KOPT-K1 (cell line): Measurements from ENCODE around the gene COA3.
A peak's percentile ranks its signal among the peaks of the same experiment; 100 is the strongest.
"Not testable (repeated sequence)": the region's sequence is repeated elsewhere in the genome, so short reads cannot be mapped to it uniquely, and the experiment has no call there.

Experiments
- H3K27ac ChIP-seq: fragments of 200-600 bp; sonication (generic); 2 replicates; pipeline ENCODE4 v1.5.1; 2016; ENCODE audit warnings: antibody characterized with exemption, mild to moderate bottlenecking, low read depth, low read length; ENCODE audit not compliant: poor library complexity, severe bottlenecking
- H3K36me3 ChIP-seq: fragments of 200-600 bp; sonication (generic); 2 replicates; pipeline ENCODE4 v1.5.1; 2017; ENCODE audit warnings: antibody characterized with exemption, mild to moderate bottlenecking, low read length, moderate library complexity; ENCODE audit not compliant: insufficient read depth
- H3K9me3 ChIP-seq: fragments of 200-600 bp; sonication (generic); 2 replicates; pipeline ENCODE4 v1.5.1; 2017; ENCODE audit warnings: antibody characterized with exemption, low read length, mild to moderate bottlenecking; ENCODE audit not compliant: insufficient read depth, poor library complexity, severe bottlenecking

Gene COA3

DNA sequence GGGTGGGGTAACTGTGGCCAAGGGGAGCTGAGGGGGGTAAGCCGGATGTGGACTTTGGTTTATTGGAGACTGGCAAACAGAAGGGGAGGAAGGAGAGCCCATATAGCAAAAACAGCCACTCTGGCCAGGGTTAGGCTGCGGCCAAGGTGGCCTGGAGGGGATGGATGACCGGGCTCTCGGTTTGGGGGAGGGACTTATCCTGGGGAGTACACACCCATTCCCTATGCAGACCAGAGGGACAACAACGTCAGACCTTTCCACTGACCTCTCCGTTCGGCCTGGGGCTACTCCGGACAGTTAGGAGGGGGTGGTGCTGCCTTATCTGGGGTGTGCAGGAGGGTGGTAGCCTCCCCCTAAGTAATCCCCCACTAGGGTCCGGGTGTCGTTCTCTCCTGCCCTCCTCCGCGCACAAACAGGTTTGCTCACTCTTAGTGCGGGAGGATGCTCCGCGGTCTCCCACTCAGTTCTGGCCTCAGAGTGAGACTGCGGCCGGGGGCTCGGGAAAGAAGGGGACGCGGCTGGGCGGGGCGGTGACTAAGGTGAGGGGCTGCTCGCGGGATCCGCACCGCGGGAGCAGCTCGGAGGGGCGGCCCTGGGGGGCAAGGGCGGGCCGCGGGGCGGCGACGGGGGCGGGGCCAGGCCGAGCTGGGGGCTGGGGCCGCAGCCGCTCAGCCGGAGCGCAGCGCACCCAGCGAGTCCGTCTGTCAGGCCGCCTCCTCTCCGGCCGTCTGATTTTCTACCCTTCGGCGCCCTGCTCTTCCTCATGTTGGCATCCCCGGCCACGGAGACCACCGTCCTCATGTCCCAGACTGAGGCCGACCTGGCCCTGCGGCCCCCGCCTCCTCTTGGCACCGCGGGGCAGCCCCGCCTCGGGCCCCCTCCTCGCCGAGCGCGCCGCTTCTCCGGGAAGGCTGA, 18.3 kb downstream of the COA3 start, which contains the start of gene WNK4:
WNK4 (plus strand) TSS at position 675 of the 915 bp plus-strand sequence; CDS start at position 764, 89 bp downstream.
- no peaks in the 10 kb centered on the region for H3K9me3 ChIP-seq
- H3K27ac ChIP-seq = no peak within 1 kb of the TSS
- peaks cover 60% of the 10 kb centered on the region for H3K36me3 ChIP-seq

DNA sequence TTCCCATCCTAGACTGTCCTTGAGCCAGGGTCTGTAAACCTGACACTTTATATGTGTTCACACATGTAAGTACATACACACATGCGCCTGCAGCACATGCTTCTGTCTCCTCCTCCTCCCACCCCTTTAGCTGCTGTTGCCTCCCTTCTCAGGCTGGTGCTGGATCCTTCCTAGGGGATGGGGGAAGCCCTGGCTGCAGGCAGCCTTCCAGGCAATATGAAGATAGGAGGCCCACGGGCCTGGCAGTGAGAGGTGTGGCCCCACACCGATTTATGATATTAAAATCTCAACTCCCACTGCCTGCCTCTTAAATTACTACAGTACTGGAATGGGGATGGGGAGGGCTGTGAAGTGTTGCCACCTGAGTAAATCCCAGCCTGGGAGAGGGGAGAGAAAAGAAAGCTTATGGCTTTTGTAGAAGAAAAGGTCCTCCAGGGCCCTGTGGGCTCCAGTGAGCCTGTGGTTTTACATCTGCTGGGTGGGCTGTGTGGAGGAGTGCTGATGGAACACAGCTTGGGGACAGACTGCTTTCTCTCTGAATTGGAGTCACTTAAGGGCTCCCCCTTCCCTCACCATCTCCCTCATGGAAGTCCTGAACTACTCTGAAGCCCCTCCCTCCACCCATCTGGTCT, 19.1 kb downstream of the COA3 start:
- H3K27ac ChIP-seq = no peak overlapping the region
- no peaks in the 10 kb centered on the region for H3K9me3 ChIP-seq
- peaks cover 64% of the 10 kb centered on the region for H3K36me3 ChIP-seq

DNA sequence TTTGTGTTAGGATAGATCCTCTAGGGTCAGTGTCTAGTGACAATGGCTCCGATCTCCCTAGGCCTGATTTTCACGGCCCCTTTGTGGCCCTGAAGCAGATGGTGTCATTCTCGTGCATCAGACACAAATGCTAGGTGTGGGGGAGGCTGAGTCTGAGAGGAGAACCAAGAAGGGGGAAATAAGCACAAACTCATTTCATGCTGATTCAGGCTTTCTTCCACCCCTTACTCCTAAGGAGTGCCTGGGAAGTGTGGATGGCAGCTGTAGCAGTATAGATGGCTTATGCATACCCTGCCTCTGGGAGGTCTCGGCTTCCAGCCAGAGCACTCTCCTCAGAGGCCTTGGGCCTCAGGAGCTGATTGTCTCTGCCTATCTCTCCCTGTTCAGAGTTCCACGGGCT, 19.9 kb downstream of the COA3 start:
- Histone ChIP-seq H3K36me3 (peaks cover 64% of the 10 kb centered on the region), H3K9me3 (no peaks in the 10 kb centered on the region), H3K27ac (no peak overlapping the region)

DNA sequence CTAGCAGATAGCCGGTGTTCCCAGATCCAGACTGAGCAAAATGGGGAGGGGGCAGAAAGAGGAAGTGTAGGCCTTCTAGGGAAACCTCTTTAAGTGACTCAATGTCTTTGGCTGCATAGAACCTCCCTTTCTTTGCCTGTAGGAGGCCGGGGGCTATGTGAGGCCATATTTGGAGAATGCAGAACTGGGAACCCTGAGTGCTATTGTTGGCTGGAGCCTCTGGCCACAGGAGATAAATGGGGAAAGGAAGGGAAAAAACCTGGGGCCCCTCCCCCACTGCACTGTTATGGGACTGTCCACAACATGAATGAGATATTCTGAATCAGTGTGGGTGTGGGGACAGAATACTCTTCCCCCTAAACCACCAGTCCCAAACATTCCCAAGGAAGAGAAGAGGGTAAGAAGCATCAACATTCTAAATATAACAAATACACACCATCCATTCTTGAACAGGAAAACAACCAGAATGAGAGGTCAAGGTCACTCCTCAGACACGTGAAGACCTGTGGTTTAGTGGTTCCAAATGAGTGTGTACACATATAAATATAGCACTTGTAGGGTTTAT, 22.9 kb downstream of the COA3 start:
- Histone ChIP-seq H3K27ac (no peak overlapping the region), H3K9me3 (no peaks in the 10 kb centered on the region), H3K36me3 (peaks cover 54% of the 10 kb centered on the region)

DNA sequence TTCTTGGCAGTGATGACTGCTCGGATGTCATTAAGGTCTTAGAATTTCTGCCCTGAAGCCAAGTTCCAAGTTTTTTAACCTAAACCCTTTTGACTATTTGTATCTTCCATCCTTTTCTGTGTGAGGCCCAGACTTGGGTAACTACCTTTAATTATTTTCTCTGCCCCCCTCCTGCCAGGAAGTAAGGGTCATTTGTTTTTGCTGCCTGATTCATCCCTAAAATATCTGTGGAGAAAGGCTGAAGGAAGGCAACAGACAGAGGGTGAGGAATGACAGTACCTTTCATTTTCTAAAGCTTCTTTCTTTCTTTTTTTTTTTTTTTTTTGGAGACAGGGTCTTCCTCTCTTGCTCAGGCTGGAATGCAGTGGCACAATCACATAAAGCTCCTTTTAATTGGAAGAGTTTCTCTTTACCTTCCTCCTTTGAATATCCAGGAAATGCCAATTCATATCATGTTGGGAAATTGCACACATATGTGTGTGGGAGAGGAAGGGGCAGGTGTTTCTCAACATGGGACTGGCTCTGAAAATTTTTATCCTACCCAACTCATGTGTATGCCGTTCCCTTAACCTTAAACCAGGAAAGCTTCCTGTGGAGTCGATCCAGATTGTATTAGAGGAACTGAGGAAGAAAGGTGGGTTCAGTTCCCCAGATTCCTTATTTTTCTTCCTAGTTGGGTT, 24.3 kb downstream of the COA3 start:
- no peaks in the 10 kb centered on the region for H3K9me3 ChIP-seq
- peaks cover 43% of the 10 kb centered on the region for H3K36me3 ChIP-seq
- peak overlapping the region; percentile 77 for H3K27ac ChIP-seq

DNA sequence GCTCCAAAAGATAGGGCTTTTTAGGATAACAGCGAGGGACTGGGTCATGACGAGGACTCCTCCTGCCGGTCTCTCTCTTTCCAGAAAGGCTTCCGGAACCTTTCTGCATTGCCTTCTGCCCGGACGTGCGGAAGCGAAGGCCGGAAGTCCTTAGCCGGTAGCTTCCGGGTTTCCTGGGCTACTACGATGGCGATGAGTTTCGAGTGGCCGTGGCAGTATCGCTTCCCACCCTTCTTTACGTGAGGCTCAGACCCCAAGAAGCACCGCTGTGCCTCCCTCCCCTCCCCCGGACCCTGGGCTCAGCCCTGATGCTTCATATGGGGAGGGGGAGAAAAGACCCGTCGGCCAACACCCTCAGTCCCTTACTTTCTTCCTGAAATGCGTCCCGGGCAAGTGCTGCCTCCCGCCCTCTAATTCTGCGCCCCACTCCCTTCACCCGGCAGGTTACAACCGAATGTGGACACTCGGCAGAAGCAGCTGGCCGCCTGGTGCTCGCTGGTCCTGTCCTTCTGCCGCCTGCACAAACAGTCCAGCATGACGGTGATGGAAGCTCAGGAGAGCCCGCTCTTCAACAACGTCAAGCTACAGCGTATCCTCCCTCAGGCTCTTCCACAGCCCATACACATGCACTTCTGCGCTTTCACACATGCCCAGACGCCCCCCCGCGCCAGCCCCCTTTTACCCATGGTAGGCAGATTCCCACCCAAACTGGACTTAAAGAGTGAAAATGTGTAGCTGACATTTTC, 25.0 kb downstream of the COA3 start, which contains the start of gene VPS25:
VPS25 (plus strand) TSS at position 160 of the 746 bp plus-strand sequence; CDS start at position 187, 27 bp downstream.
- Histone ChIP-seq H3K9me3 (no peaks in the 10 kb centered on the region), H3K27ac (peak within 1 kb of the TSS; percentile 77), H3K36me3 (peaks cover 36% of the 10 kb centered on the region)

DNA sequence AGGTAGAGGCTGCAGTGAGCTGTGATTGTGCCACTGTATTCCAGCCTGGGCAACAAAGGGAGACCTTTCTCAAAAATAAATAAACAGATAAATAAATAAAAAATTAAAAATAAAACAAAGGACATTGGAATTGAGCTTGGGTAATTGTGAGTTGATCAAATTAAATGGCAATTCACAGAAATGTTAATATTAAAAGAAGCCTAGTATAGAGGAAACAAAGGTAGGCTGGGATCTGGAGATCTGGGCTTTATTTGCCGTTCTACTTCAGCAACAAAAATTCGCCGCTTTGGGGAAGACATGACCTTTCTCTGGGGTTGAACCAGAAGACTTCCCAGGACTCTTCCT, 25.6 kb downstream of the COA3 start:
- Histone ChIP-seq H3K9me3 (no peaks in the 10 kb centered on the region), H3K27ac (peak overlapping the region; percentile 77), H3K36me3 (peaks cover 30% of the 10 kb centered on the region)

DNA sequence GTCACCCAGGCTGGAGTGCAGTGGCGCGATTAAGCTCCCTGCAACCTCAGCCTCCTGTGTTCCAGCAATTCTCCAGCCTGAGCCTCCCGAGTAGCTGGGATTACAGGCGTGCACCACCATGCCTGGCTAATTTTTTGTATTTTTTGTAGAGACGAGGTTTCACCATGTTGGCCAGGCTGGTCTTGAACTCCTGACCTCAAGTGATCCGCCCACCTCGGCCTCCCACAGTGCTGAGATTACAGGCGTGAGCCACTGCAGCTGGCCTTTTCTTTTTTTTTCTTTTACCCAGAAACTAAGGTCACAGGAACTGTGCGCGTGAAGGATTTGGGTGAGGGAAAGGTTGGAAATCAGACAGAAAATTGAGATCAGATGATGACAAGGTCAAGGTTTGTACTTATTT, 28.5 kb downstream of the COA3 start:
- H3K36me3 ChIP-seq, H3K27ac ChIP-seq, H3K9me3 ChIP-seq: not testable (repeated sequence)

DNA sequence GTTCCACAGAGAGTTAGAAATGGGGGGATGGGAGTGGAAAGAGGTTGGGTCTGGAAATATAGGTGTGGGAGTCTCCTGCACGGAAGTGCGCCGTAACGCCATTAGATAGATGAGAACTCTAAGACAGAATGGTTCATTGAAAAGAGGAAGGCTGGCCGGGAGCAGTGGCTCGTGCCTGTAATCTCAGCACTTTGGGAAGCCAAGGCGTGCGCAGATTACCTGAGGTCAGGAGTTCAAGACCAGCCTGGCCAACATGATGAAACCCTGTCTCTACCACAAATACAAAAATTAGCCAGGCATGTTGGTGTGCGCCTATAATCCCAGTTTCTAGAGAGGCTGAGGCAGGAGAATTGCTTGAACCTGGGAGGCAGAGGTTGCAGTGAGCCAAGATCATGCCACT, 30.5 kb downstream of the COA3 start:
- not testable (repeated sequence) for H3K9me3 ChIP-seq, H3K27ac ChIP-seq, H3K36me3 ChIP-seq

DNA sequence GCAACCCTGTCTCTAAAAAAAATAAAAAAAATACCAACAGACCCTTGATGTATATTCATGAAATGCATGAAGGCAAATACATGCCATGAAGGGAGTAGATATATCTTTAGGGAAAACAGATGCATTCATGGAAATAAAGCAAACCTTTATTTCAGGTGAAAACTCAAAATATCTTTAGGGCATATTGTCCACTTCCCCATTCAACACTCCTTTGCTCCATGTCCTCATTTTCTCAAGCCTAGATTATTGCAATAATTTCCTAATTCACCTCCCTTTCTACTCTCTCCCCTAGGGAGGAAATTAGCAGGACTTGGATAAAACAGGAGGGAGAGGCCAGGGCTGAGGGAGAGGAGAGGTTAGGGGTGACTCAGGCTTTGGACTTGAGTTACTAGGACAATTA, 31.0 kb downstream of the COA3 start:
- H3K36me3 ChIP-seq = no peaks in the 10 kb centered on the region
- no peaks in the 10 kb centered on the region for H3K9me3 ChIP-seq
- H3K27ac ChIP-seq = no peak overlapping the region

DNA sequence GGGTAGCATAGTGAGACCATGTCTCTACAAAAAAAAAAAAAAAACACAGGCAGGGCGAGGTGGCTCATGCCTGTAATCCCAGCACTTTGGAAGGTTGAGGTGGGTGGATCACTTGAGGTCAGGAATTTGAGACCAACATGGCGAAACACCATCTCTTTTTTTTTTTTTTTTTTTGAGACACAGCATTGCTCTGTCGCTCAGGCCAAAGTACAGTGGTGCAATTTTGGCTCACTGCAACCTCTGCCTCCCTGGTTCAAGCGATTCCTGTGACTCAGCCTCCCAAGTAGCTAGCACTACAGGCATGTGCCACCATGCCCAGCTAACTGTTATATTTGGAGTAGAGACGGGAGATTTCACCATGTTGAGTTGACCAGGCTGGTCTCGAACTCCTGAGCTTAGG, 32.4 kb downstream of the COA3 start:
- no peaks in the 10 kb centered on the region for H3K9me3 ChIP-seq
- no peak overlapping the region for H3K27ac ChIP-seq
- H3K36me3 ChIP-seq = no peaks in the 10 kb centered on the region

DNA sequence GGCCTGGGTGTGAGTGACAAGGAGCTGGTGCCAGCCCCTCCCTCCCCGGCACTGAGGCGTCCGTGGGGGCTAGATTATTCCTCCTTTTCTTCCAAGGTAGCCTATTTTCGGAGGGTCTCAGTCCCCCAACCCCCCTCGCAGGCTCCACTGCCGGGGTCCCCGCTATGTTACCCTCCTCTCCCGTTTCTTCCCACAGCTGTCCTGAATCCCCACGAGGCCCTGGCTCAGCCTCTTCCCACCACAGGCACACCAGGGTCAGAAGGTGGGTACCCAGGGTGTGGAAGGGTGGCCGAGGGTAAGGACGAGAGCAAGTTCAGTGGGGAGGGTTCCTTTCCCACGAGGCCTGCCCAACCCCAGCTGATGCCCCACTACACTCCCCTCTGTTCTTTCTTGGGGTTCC, 36.9 kb downstream of the COA3 start:
- Histone ChIP-seq H3K27ac (no peak overlapping the region), H3K36me3 (no peaks in the 10 kb centered on the region), H3K9me3 (no peaks in the 10 kb centered on the region)

DNA sequence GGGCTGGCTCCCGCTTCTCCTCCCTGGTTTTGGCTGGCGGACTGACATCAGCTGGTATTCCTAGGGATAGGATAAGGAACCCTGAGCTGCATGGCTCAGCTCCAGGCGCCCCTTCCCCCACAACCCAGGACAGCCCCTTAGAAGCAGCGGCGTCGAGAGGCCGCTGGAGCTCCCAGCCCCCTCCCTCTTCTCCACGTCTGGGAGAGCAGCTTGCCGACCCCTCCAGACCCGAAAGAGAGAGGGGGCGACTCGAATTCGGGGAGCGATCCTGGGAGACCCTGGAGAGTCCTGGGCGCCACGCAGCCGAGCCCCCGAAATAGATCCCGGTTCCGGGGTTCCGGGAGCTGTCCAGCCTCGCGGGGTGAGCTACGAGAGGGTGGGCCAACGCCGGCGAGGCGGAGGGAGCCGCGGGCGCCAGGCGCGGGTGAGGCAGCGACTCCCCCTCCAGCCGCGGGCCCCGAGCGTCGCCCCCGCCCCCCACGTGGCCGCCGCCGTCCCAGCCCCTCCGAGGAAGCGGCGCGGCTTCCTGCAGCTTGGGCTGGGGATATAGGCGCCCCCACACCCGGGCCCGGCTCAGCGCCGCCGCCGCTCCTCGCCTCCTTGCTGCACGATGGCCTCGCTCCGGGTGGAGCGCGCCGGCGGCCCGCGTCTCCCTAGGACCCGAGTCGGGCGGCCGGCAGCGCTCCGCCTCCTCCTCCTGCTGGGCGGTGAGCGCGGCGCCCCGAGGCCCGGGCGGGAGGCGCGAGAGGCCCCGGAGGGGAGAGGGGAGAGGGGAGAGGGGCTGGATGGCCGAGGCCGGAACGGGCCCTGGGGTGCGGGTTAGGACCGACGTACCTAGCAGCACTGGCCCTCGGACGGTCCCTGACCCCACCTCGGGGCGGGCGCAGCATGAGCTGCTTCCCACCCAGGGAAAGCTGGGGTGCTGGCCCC, 37.6 kb downstream of the COA3 start, which contains the start of gene RAMP2:
RAMP2 (plus strand) TSS at position 576 of the 930 bp plus-strand sequence; CDS start at position 611, 35 bp downstream.
- no peaks in the 10 kb centered on the region for H3K36me3 ChIP-seq
- H3K9me3 ChIP-seq = no peaks in the 10 kb centered on the region
- no peak within 1 kb of the TSS for H3K27ac ChIP-seq
